GM19438 (cell line): ENCODE measurements around the gene TMOD1.
A peak's percentile ranks its signal among the peaks of the same experiment; 100 is the strongest.
"Not testable (repeated sequence)": the region's sequence is repeated elsewhere in the genome, so short reads cannot be mapped to it uniquely, and the experiment has no call there.

Experiments
- ATAC-seq: cut with Tn5 transposase; IDR thresholded peaks from one replicate; pipeline ENCODE4 v1.9.1; 2021; ENCODE audit warnings: low read depth; ENCODE audit not compliant: unreplicated experiment

The TMOD1 gene

DNA sequence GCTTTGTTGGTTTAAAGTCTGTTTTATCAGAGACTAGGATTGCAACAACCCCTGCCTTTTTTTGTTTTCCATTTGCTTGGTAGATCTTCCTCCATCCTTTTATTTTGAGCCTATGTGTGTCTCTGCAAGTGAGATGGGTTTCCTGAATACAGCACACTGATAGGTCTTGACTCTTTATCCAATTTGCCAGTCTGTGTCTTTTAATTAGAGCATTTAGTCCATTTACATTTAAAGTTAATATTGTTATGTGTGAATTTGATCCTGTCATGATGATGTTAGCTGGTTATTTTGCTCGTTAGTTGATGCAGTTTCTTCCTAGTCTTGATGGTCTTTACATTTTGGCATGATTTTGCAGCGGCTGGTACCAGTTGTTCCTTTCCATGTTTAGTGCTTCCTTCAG, 83.3 kb downstream of the TMOD1 start:
- ATAC-seq: not testable (repeated sequence)

DNA sequence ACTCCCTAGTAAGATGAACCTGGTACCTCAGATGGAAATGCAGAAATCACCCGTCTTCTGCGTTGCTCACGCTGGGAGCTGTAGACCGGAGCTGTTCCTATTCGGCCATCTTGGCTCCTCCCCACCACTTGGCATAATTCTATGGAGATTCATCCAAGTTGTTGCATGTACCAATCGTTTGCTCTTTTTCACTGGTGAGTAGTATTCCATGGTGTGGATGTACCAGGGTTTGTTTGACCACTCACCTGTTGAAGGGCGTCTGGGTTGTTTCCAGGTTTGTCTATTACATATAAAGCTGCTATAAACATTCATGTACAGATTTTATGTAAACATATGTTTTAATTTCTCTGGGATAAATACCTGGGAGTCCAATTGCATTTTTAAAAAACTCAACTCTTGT, 85.4 kb downstream of the TMOD1 start:
- ATAC-seq: not testable (repeated sequence)

DNA sequence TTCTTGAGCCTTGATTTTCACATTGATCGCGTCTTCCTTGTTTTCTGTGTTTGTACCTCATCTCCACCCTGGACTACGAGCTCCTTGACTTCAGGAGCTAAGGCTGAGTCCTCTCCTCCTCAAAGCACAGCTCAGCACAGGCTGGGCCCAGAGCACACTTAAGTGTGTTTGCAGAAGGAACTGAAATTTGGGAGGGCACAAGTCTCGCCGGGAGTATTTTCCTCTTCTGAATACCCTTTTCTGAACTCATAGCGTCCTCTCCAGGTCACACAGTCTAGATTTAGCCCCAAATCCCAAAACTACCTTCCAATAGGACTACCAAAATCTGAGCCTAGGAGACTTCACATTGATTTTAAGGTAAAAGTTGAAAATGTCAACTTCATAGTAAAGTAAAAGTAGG, 90.1 kb downstream of the TMOD1 start:
- no peak for ATAC-seq

DNA sequence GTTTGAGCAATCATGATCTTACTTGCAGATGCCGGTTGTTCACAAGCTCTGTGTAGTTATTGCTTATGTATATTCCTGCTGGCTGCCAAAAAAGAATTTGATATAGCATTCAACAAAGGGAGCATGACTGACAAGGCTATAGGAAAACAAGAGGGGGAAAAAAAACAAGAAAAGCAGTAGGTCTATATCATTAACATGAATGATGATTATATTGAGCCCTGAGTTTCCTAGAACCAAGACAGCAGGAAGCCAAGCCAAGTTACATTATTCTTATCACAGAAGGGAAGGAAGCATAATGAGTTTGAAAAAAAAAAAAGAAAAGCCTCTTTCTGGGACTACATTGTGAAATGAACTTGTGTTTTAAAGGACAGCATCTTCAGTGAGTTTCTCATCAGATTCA, 90.7 kb downstream of the TMOD1 start:
- no peak for ATAC-seq

DNA sequence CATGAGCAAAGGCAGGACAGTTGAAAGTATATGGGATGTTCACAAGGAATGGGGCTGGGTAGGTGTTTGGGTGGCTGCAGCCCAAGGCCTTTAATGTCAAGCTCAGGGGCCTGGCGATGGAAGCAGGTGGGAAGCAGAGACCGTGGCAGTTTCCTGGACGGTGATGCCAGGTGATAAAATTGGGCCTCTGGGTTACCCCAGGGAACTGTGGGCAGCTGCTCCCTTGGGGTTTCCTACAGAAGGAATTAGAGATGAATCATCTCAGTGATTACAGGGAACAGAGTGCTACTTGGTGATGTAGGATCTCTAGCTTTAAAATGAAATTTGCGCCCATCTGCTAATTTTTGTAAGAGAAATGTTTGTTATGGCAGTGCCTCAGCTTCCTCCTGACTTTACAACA, 92.5 kb downstream of the TMOD1 start:
- ATAC-seq: no peak

DNA sequence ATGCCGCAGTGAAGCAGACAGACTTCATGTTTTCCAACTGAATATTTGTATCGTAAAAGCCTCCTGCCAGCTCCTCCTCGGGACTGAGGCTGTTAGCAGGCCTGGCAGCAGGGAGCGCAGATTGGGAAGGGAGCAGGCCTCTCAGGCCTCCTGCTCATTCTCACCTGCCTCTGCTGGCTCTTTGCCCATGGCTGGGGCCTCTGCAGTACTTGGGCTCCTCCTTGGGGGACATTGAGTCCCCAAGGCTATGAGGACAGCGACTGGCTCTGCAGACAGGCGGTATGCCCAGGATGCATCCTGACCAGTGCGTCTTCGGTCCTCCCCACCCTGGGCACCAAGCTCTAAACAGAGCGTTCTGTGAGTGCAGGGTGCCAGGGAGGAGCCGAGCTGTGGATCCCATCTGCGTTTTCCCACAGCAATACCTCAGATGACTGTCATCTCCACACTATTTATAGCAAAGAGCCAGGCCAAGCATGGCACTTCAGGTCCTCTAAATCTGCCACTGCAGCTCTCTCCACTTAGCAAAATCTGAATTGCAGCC, 93.0 kb downstream of the TMOD1 start:
- ATAC-seq: no peak

DNA sequence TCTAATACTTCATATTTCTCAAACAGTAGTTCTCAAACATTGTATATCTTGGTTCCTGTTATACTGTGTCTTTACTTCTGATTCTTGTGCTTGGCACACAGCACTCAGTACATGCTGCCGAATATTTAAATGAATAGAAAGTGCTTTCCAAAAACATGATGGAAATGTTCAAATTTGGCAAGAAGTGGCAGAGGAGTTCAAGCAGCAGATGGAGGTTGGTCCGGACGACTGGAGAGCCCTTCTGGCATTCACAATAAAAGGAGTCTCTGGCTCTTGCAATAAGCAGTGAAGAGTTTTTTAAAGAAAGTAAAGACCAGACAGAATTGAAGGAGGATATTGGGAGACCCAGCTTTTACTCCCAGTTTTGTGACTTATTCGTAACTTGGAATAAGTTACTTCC, 95.4 kb downstream of the TMOD1 start:
- no peak for ATAC-seq

DNA sequence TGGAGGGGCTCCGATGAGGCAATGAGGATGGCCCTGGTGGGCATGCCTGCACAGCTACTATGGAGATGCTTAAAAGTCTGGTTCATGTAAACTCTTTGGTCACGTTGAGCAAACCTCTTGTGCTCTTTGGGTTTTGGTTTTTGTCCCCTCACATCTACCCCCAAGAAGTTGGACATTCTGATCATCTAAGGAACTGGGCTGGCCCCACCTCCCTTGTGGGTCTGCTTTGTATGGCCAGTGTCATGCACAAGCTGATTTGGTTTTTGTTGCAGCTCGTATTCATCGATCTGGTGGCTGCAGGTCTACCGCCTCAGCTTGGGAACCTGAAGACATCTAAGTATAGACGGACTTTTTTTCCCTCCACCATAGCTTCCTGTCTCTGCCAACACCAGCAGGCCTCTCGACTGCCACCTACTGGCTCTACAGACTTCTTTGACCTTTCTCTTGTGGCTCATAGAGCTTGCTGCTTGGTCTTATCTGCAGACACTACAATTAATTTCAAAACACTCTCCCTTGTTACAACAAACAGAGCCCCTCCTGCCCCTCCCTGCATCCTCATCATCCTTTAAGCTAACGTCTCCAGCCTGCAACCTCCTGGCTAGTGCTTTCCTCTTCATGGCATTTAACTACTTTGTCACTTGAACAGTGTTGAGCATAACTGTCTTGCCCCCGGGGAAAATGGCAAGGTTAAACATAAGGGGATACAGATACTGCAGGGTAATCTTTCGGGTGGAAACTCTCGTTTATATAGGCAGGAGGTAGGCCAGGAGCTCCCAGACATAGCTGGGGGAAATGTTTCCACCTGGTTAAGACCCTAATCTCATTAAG, 97.2 kb downstream of the TMOD1 start:
- peak; percentile 82 for ATAC-seq

DNA sequence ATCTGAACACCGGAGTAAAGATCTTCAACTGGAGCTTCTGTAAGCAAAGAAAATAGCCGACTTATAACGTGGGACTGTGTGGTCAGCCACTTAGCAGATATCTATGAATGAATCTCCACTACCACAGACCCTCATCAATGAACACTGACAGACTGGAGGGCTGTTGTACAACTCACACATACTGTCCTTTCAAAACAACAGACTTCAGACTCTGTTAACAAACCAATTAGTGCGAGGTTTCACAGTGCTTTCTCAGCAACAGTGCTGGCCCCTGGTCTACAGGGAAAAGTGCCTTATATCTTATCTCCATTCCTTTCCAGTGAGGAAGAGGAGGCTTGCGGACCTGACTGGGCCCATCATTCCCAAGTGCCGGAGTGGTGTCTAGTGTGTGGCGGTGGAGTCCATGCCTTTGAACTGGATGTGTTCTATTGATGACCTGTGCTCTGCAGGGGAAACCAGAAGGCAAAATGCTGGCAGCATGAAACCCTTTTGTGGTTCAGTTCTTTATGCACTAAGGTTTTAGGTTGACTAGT, 97.9 kb downstream of the TMOD1 start:
- ATAC-seq: no peak

DNA sequence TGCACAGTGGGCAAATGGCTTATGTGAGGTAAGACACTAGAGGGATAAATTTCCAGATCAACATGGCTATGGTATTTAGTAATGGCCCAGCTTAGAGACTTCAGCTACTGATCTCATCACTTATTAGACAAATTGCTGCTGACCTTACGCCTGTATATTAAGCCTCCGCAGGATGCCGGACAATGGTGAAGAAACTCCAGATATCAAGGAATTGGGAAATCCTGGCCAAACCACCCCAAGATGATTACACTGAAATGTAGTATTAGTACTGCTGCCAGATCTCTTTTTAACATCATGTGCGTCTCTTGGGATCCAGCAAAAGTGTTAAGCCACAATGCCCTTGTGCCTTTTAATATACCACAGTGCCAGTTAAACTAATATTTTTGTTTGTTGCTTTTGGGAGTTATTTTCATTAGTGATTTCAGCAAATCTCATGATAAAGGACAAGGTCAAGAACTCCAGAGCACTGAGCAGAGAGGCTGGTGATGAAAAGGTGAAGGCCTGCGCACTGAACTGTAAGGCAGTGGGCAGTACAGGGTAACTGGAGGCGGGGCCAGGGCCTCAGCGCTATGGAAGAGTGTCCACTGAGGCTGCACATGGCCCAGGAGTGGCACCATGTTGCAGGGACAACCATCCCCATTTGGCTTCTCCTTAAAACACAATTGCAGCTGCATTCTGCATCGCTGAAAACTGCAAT, 99.2 kb downstream of the TMOD1 start:
- ATAC-seq: no peak

DNA sequence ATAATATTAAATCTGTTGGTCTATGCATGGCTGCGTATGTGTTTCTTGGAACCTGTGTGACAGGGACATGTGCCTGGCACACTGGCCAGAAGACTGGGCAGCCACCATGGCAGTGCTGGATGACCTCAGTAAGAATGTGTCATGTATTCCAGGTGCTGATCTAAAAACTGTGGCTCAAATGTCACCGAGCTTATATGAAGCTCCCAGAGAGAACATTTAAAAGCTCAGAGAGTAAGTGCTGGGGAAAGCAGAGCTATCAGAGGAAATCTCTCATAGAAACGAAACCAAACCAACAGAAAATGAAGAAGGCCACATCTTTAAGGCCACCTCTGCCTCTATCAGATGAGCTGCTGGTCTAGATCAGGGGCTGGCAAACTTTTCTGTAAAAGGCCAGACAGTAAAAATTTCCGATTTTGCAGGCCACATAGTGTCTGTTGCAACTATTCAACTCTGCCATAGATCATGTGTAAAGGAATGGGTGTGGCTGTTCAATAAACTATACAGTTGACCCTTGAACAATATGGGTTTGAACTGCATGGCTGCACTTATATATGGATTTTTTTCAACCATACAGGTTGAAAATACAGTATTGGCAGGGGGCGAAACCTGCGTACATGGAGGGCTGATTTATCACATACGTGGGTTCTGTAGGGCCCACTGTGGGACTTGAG, 99.9 kb downstream of the TMOD1 start:
- no peak for ATAC-seq

DNA sequence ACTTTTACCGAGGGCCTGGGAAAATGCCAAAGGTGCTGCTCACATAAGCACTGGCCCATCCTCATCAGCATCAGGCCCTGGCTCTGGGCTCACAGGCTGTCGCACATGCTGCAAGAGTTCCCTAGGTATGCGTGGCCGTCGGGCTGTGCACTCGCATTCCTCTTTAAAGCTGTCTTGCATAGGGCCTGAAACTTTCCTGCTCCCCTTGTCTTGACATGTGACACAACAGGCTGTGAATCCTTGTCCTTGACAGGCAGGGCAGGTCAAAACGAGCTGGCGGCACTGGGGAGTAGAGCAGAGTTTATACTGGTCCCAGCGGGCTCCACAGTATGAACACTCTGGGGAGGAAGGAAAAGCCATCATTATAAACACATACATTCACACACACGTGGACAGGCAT, 101.0 kb downstream of the TMOD1 start:
- ATAC-seq: no peak

DNA sequence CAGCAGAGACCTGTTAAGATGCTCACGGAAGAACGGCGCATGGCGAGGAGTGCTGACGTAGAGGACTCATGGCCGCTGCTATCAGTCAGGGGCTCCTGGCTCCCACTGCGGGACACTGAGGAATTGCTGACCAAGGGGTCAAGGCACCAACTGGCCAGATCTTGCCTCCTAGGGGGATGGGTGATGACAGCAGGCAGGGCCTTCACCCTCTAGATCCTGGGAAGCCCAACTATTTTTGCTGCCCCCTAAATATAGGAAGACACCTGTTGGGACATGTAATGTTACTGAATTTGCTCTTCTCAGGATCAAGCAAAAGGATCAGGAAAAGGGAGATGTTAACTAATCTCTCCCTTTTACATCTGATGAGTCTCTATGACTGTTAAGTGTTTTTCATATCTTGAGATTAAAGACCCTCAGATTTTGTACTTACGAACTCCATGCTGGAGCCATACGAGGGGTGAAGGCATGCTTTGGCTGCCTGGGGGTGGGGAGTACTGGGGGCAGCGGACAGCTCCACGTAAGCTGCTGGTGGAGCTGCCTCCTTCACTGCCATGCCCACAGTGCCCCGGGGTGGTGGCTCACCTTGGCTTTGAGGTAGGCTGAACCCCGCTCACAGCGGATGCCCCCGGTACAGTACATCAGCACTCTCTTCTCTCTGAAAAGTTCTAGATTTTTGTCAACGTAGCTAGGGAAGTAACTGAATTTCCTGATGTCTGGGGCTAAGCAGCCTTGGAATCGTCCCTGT, 103.6 kb downstream of the TMOD1 start:
- ATAC-seq: no peak

DNA sequence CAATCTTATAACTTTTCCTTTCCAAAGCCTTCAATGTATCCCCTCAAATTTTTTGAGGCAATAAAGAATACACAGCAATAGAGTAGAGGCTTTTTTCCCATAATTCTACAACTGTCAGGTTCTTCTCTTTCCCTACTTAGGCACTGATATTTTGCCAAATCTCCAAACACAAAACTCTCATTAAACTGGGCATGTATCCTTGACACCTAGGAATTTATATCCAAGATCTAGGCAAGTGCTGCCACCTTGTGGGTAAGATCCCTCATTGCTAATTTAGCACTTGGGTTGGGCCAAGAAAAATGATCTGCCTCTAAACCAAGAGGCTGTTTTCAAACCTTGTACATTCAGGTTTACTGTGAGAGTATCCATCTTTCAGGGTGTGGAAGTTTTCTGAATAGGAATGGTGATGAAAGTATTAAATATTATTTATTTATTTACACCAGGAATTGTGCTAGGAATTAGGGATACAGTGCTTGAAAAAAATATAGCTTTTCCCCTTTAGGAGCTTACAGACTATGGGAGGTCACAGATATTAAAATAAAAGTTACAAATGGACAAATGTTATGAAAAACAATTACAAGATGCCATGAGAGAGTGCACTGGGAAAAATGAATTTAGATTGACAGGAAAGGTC, 114.1 kb downstream of the TMOD1 start:
- ATAC-seq: no peak

DNA sequence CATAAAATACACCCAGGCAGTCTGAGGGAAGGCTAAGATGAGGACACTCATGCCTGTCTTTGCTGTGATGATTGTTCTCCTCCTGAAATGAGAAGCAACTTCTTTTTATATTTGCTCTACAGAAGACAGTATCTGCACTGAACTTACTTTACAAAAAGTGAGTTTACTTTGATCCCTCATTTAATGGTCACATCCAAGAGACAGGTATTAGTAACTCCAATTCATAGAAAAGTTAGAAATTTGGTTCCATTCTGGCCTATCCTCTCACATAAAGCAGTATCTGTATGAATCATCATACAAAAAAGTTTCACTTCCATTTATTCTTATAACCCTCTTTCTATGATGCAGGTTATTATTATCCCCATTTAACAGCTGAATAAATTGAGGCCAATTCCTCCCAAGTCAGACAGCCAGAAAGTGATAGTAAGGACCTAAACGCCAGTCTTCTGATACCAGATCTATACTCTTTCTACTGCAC, 116.5 kb downstream of the TMOD1 start:
- no peak for ATAC-seq

DNA sequence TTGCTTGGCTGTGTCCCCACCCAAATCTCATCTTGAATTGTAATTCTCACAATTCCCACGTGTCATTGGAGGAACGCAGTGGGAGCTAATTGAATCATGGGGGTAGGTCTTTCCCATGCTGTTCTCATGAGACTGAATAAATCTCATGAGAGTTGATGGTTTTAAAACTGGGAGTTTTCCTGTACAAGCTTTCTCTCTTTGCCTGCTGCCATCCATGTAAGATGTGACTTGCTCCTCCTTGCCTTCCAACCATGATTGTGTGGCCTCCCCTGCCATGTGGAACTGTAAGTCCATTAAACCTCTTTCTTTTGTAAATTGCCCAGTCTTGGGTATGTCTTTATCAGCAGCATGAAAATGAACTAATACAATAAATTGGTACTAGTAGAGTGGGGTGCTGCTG, 118.6 kb downstream of the TMOD1 start:
- not testable (repeated sequence) for ATAC-seq

DNA sequence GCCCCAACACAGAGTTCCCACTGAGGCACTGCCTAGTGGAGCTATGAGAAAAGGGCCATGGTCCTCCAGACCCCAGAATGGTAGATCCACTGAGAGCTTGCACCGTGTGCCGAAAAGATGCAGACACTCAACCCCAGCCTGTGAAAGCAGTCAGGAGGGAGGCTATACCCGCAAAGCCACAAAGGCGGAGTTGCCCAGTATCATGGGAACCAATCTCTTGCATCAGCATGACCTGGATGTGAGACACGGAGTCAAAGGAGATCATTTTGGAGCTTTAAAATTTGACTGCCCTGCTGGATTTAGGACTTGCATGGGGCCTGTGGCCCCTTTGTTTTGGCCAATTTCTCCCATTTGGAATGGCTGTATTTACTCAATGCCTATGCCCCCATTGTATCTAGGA, 121.0 kb downstream of the TMOD1 start:
- not testable (repeated sequence) for ATAC-seq

DNA sequence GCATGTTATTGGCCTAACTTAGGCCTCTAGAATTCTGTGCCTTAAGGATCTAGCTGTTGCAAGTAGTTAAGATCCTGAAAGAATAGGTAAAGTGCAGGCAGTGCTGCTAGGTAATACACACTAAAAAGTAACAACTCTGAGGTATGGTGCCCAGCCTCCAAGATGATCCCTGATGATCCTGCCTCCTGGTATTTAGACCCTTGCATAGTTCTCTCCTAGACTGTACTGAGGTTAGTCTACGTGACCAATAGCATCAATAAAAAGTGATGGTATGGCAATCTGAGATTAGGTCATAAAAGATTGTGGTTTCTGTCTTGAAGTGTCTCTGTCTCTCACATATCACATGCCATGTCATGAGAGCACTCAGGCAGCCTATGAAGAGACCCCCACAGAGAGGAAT, 122.5 kb downstream of the TMOD1 start:
- no peak for ATAC-seq

DNA sequence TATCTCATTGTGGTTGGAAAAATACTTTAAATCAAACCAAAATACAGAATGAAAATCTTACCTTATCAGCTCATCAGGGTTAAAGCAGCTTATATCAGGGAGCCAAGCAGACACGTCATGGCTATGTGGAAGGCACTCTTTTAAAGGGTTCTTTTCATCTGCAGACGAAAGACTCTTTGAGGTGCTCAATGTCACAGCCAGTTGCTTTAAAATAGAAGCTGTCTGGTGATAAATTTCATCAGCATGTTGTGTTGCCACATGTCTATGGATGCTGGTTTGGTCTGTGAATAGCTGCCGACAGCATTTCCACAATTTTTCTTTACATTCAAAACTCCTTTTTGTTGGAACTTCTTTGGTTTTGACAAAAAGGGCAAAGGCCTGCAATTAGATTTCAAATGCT, 124.2 kb downstream of the TMOD1 start:
- ATAC-seq: no peak

DNA sequence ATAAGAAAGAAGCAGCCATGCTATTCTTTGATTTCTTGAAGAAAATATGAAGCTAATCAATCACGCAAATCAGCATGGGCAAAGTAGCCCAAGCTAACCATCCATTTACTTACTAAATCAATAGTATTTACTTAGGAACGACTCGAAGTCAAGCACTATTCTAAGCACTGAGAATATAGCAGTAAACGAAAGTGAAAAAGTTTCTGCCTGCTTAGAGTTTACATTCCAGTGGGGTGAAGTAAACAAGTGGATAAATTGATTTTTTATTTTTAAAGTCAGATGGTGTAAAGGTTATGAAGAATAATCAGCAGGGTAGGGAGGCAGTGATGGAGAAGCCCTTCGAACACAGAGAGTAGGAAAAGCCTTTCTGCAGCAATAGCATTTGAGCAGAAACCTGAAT, 126.2 kb downstream of the TMOD1 start:
- ATAC-seq: no peak
